ENCODE measurements around the gene ZC3HAV1. TPM values are rescaled to one million over a fixed set of nuclear protein-coding genes. Genes with fewer than 3 reads are reported as not detected.

ZC3HAV1 gene
- total RNA-seq, 3 donors from 2014 or later, result 36.5 to 38.9 (median 38.4) TPM

DNA sequence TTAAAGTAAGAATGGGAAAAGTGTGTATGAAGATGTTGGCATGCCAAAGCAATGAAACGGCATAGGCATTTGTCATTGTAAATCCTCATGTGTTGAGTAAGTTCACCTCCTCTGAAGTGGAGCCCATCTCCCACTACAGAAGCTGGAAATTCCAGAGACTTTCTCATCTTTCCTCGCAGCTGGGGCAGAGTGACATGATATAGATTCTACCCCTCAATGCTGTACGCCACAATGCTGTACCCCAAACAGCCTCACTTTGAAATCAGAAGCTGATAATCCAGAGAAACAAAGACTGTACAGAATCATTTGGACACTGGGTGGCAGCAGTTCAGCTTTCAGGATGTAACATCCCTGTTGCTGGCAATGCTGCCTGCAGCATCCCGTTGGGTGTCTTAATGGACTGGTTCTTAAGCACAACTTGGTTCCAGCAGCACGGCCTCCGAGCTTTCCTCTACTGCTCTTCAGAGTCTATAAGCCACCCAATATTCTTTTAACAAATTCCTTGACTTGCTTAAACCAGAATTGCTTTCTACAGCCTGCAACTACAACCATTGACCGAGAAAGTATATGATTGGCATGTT is 92.5 kb downstream of the ZC3HAV1 start:
- intact Hi-C loops (cut with DNase I, micrococcal nuclease), result no loop called here
- TF ChIP-seq, protein P1, sequence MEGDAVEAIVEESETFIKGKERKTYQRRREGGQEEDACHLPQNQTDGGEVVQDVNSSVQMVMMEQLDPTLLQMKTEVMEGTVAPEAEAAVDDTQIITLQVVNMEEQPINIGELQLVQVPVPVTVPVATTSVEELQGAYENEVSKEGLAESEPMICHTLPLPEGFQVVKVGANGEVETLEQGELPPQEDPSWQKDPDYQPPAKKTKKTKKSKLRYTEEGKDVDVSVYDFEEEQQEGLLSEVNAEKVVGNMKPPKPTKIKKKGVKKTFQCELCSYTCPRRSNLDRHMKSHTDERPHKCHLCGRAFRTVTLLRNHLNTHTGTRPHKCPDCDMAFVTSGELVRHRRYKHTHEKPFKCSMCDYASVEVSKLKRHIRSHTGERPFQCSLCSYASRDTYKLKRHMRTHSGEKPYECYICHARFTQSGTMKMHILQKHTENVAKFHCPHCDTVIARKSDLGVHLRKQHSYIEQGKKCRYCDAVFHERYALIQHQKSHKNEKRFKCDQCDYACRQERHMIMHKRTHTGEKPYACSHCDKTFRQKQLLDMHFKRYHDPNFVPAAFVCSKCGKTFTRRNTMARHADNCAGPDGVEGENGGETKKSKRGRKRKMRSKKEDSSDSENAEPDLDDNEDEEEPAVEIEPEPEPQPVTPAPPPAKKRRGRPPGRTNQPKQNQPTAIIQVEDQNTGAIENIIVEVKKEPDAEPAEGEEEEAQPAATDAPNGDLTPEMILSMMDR (IDR thresholded peaks at IDR 0.05), result peak; percentile 22
- no peak overlapping the region for H3K4me3 ChIP-seq
- ATAC-seq (peak; percentile 84), DNase-seq (peak in 2 of 3 donors; percentile 38 to 83)
- H3K9me3 ChIP-seq, result no peaks in the 10 kb centered on the region
- no peaks in the 10 kb centered on the region for H3K36me3 ChIP-seq (ENCODE audit: low read depth)
- no peaks in the 10 kb centered on the region for H3K4me1 ChIP-seq (ENCODE audit: low read depth)

DNA sequence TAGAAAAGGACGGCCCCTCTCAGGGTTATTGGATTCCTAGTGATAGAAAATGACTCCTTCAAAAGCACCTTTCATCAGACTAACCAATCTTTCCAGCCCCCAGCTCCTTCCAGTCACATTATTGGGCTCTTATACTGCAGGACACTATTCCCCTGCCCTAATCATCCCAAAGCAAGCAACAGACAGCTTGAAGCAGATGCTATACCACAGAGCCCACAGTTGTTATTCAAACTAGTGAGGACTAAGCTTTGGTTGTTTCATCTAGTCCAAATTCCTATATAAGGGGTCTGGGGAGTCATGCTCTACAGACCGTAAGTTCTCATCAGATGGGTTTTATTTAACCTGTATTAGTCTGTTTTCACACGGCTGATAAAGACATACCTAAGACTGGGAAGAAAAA is 98.1 kb downstream of the ZC3HAV1 start:
- Histone ChIP-seq H3K36me3 (ENCODE audit: low read depth) (no peaks in the 10 kb centered on the region), H3K9me3 (no peaks in the 10 kb centered on the region), H3K4me1 (ENCODE audit: low read depth) (no peaks in the 10 kb centered on the region), H3K4me3 (no peak overlapping the region)
- TF ChIP-seq, protein P1 (IDR thresholded peaks at IDR 0.05), result no peak
- no peak for DNase-seq
- intact Hi-C loops (cut with DNase I, micrococcal nuclease), result no loop called here
- no peak for ATAC-seq

DNA sequence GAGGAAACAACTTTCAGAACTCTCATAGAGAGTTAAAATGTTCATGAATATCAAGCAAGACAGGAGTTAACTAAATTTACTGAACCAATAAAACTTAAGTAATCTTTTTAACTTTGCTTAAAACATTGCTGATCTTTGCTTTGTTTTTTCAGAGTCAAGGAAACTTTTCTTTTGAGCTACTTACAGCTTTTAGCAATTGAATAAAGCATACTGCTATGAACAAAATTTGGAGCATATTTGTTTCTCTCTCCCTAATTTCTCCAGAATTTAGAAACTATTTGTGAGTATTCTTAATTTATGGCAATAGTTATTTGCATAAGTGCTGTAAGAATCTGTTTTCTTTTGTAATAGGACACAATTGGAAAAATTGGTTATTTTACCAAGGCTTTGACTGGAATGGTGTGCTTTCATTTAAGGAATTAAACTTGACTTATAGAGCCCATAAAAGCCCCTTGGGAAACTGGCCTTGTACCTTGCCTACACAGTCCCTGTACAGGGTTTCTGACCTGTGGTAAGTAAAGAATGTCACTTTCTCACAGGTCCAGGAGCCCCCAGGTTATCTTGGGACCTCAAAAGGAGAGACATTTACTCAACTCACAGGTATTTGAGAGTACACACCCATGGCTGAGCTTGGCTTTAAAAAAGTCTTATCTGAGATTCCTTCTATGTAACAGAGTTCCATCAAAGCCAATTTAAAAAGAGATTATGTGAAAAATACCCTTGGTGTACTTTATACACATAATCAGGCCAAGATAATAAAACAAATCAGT is 105.0 kb downstream of the ZC3HAV1 start:
- DNase-seq (no peak), ATAC-seq (no peak)
- Histone ChIP-seq H3K9me3 (peaks cover 9% of the 10 kb centered on the region), H3K4me1 (ENCODE audit: low read depth) (no peaks in the 10 kb centered on the region), H3K4me3 (no peak overlapping the region), H3K36me3 (ENCODE audit: low read depth) (no peaks in the 10 kb centered on the region)
- intact Hi-C loops (cut with DNase I, micrococcal nuclease), result no loop called here
- TF ChIP-seq, protein P1 (IDR thresholded peaks at IDR 0.05), result no peak

DNA sequence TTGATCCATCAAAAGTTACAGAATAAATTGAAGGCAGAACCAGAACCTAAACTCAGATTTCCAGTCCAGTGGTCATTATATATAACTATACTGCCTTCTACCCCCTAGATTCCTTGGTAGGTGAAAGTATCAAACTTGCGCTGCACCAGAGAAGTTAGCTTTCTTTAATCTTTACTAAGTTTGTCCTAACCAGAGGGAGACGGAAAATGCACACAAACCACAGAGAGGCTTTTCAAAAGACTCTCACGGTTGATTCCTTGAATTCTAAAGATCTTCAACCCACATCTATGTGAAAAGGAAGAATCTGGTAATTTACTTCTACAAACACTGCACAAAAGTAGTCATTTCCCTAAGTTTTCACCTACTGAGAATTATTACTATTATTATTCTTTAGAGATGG is 110.1 kb downstream of the ZC3HAV1 start:
- intact Hi-C loops (cut with DNase I, micrococcal nuclease), result no loop called here
- Histone ChIP-seq H3K36me3 (ENCODE audit: low read depth) (no peaks in the 10 kb centered on the region), H3K9me3 (peaks cover 4% of the 10 kb centered on the region), H3K4me1 (ENCODE audit: low read depth) (no peaks in the 10 kb centered on the region), H3K4me3 (no peak overlapping the region)
- no peak for ATAC-seq
- TF ChIP-seq, protein P1 (IDR thresholded peaks at IDR 0.05), result no peak
- DNase-seq, result no peak

Other genes starting within 250 kb of the ZC3HAV1 start
- gene KIAA1549, start 128.3 kb downstream of the ZC3HAV1 start, total RNA-seq, result 1 to 10 TPM; 2.0 to 4.2 (median 2.1) TPM
- gene ZC3HAV1L, start 73.7 kb downstream of the ZC3HAV1 start, total RNA-seq, result 1 to 10 TPM; 6.0 to 9.1 (median 6.5) TPM
- 10 to 100 TPM; 18.7 to 28.2 (median 26.0) TPM for gene UBN2, start 121.5 kb upstream of the ZC3HAV1 start, total RNA-seq
- gene FMC1, start 231.6 kb upstream of the ZC3HAV1 start, total RNA-seq, result 10 to 100 TPM; 12.3 to 17.3 (median 16.1) TPM

All from mucosa of descending colon (tissue), 3 donors.